Suprapubic skin (tissue), 4 donors: ENCODE data around the gene PTPRN2.

ENCODE experiments used
- CTCF ChIP-seq, 2 donors: fragments of 200-600 bp in 1 of 2; fragments of 450-650 bp in 1 of 2; sonication (generic) in 1 of 2; IDR thresholded peaks; one replicate each; pipeline ENCODE4 v1.5.1; 2016 to 2019; ENCODE audit warnings: antibody characterized with exemption in 2 of 2, mild to moderate bottlenecking in 1 of 2, moderate library complexity in 1 of 2
- EP300 ChIP-seq: sonication (generic); formaldehyde crosslinking; IDR thresholded peaks from one replicate; pipeline ENCODE4 v1.6.1; 2017; ENCODE audit warnings: antibody characterized with exemption
- POLR2A ChIP-seq, 2 donors: fragments of 450-650 bp; IDR thresholded peaks; one replicate each; pipeline ENCODE4 v1.6.1; 2017; ENCODE audit warnings: antibody characterized with exemption in 2 of 2, mild to moderate bottlenecking in 2 of 2, moderate library complexity in 2 of 2
- POLR2AphosphoS5 ChIP-seq, 3 donors: sonication (generic); formaldehyde crosslinking; IDR thresholded peaks; one replicate each; pipeline ENCODE4 v1.6.1; 2017; ENCODE audit warnings: antibody characterized with exemption in 3 of 3

- TF ChIP-seq CTCF (IDR thresholded peaks at IDR 0.05) (no peak), POLR2A (IDR thresholded peaks at IDR 0.05) (no peak), POLR2AphosphoS5 (IDR thresholded peaks at IDR 0.05) (no peak), EP300 (no peak)
Observed at GRCh38 chr7:158461824-158462223, 125.8 kb downstream of the PTPRN2 start.
